WTC11 (cell line): ENCODE results near the gene SVIL. TPM values are rescaled to one million over a fixed set of nuclear protein-coding genes. Genes with fewer than 3 reads are reported as not detected.

Experiments used
- ATAC-seq: fragments of 200-7000 bp; cut with Tn5 transposase; 2 replicates; pipeline ENCODE4 v1.10.0; 2021; ENCODE audit warnings: mild to moderate bottlenecking, moderate library complexity
- CTCF ChIA-PET: fragments of 300-600 bp; sonication (Branson Sonifier 250); formaldehyde crosslinking; loops from one replicate; lab custom pipeline; 2021; ENCODE audit warnings: antibody characterized with exemption; lab: Charles Lee
- POLR2A ChIA-PET: fragments of 350-600 bp; sonication (Branson Sonifier 250); formaldehyde crosslinking; loops from one replicate; lab custom pipeline; 2021; ENCODE audit warnings: antibody characterized with exemption; lab: Charles Lee
- DNase-seq: peaks from one replicate; pipeline ENCODE4 v3.0.0; 2021; ENCODE audit warnings: low spot score
- H3K27ac Mint-ChIP-seq: 2 replicates; pipeline ENCODE4 v1.8.0; 2021; ENCODE audit warnings: mixed read lengths
- H3K27me3 Mint-ChIP-seq: 2 replicates; pipeline ENCODE4 v1.8.0; 2021; ENCODE audit warnings: low read depth, mild to moderate bottlenecking, moderate library complexity, mixed read lengths
- H3K36me3 Mint-ChIP-seq: 2 replicates; pipeline ENCODE4 v1.8.0; 2021; ENCODE audit warnings: mixed read lengths
- H3K4me1 Mint-ChIP-seq: 2 replicates; pipeline ENCODE4 v1.8.0; 2022; ENCODE audit warnings: mixed read lengths
- H3K4me3 Mint-ChIP-seq: 2 replicates; pipeline ENCODE4 v1.8.0; 2021; ENCODE audit warnings: mild to moderate bottlenecking, moderate library complexity, mixed read lengths
- H3K9me3 Mint-ChIP-seq: 2 replicates; pipeline ENCODE4 v1.8.0; 2021; ENCODE audit warnings: mixed read lengths
- CBFB ChIP-seq: sonication (generic); formaldehyde crosslinking; IDR thresholded peaks from 2 replicates; pipeline ENCODE4 v1.8.1; 2022; ENCODE audit warnings: mild to moderate bottlenecking, low read depth, missing genetic modification reagents
- ELF4 ChIP-seq: sonication (generic); formaldehyde crosslinking; IDR thresholded peaks from 2 replicates; pipeline ENCODE4 v1.8.1; 2022; ENCODE audit warnings: low read depth, mild to moderate bottlenecking, moderate library complexity, missing genetic modification reagents
- GRHL2 ChIP-seq: fragments of 250-450 bp; sonication (Bioruptor Pico); IDR thresholded peaks from 2 replicates; pipeline ENCODE4 v1.8.0; 2022; ENCODE audit warnings: mild to moderate bottlenecking, moderate library complexity; ENCODE audit not compliant: insufficient replicate concordance, severe bottlenecking
- GTF2I ChIP-seq: fragments of 250-450 bp; sonication (Bioruptor Pico); conservative IDR thresholded peaks from 2 replicates; pipeline ENCODE4 v1.4.0; 2021; ENCODE audit warnings: mild to moderate bottlenecking
- IRF2 ChIP-seq: sonication (generic); formaldehyde crosslinking; IDR thresholded peaks from 2 replicates; pipeline ENCODE4 v1.8.0; 2022; ENCODE audit warnings: low read depth, missing genetic modification reagents, borderline replicate concordance
- NFATC4 ChIP-seq: fragments of 250-450 bp; sonication (Bioruptor Pico); IDR thresholded peaks from 2 replicates; pipeline ENCODE4 v1.9.0; 2021; ENCODE audit warnings: mild to moderate bottlenecking
- ZNF317 ChIP-seq: sonication (generic); formaldehyde crosslinking; IDR thresholded peaks from 2 replicates; pipeline ENCODE4 v1.8.1; 2023; ENCODE audit warnings: low read depth, mild to moderate bottlenecking, moderate library complexity, missing genetic modification reagents, borderline replicate concordance
- ZNF423 ChIP-seq: fragments of 250-450 bp; sonication (Bioruptor Pico); IDR thresholded peaks from 2 replicates; pipeline ENCODE4 v2.1.2; 2022; ENCODE audit warnings: mild to moderate bottlenecking, moderate library complexity
- total RNA-seq: library from RNA; stranded (reverse); gene quantifications from 3 replicates; pipeline ENCODE4 v1.2.3, GENCODE V29; 2021
- TF ChIP-seq, protein P1 (sequence below): sonication (generic); formaldehyde crosslinking; IDR thresholded peaks from 2 replicates; pipeline ENCODE4 v1.8.1; 2022; ENCODE audit warnings: low read depth, missing genetic modification reagents, borderline replicate concordance
- TF ChIP-seq, protein P2 (sequence below): sonication (generic); formaldehyde crosslinking; IDR thresholded peaks from 2 replicates; pipeline ENCODE4 v1.8.0; 2023; ENCODE audit warnings: missing genetic modification reagents
- TF ChIP-seq, protein P3 (sequence below): fragments of 250-450 bp; sonication (Bioruptor Pico); IDR thresholded peaks from 2 replicates; pipeline ENCODE4 v2.1.2; 2022; ENCODE audit warnings: mild to moderate bottlenecking, moderate library complexity
- TF ChIP-seq, protein P4 (sequence below): sonication (generic); formaldehyde crosslinking; IDR thresholded peaks from 2 replicates; pipeline ENCODE4 v1.8.0; 2022; ENCODE audit warnings: mild to moderate bottlenecking, missing genetic modification reagents
- TF ChIP-seq, protein P5 (sequence below): sonication (generic); formaldehyde crosslinking; conservative IDR thresholded peaks from 2 replicates; pipeline ENCODE4 v1.8.1; 2022; ENCODE audit warnings: mild to moderate bottlenecking, missing genetic modification reagents
- TF ChIP-seq, protein P6 (sequence below): sonication (generic); formaldehyde crosslinking; IDR thresholded peaks from 2 replicates; pipeline ENCODE4 v1.8.1; 2023; ENCODE audit warnings: mild to moderate bottlenecking, moderate library complexity, missing genetic modification reagents
- TF ChIP-seq, protein P7 (sequence below): fragments of 250-450 bp; sonication (Bioruptor Pico); IDR thresholded peaks from 2 replicates; pipeline ENCODE4 v1.8.0; 2021; ENCODE audit warnings: mild to moderate bottlenecking
- TF ChIP-seq, protein P8 (sequence below): sonication (generic); formaldehyde crosslinking; IDR thresholded peaks from 2 replicates; pipeline ENCODE4 v1.8.1; 2023; ENCODE audit warnings: mild to moderate bottlenecking, missing genetic modification reagents

The SVIL gene
- total RNA-seq, 1 experiment from 2014 or later = 27.1 TPM

DNA sequence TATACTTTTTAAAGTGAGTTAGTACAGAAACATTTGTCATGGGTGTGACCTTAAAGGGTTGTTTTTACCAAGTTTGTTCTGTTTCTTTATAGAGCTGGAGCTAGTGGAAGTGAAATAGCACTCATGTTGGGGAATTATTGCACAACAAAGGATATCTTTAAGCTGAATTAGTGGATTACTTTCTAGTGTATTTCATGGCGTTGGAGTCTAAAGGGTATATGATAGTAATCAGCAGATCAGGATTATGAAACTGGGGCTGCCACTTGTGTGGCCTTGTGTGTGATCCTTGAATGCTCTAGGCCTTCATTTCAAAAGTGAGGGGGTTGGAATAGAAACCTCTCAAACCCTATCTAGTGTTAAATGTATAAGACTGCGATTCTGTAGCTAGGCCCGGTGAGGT lies 222.3 kb downstream of the SVIL start:
- Mint-ChIP-seq H3K27me3 (peaks cover 15% of the 10 kb centered on the region), H3K27ac (no peak overlapping the region)
- POLR2A ChIA-PET = interaction anchor here (0.7 kb wide), 1 partner anchor 23 kb away, joined by 3 read pairs; no protein-coding TSS in a partner anchor

DNA sequence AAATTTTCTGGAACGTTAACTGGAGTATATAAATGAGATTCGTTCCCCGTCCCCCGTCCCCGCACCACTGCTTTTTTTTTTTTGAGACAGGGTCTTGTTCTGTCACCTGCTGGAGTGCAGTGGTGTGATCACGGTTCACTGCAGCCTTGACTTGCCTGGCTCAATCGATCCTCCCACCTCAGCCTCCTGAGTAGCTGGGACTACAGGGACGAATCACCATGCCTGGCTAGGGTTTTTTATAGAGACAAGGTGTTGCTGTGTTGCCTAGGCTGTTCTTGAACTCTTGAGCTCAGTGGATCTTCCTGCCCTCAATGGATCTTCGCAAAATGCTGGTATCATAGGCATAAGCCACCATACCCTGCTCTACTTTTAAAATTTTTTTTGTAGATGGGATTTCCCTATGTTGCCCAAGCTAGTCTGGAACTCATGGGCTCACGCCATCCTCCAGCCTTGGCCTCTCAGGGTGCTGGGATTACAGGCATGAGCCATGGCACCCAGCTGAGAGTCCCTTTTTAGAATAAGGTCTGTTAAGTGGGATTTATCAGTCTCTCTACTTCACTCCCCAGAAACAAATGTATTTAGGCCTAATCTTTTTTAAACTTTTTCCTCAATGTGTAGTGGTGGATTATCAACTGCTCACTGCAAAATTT lies 223.0 kb downstream of the SVIL start:
- no peak for DNase-seq
- ChIA-PET CTCF (no interaction called here), POLR2A (no interaction called here)

More for the DNA sequence above, 222.3 kb downstream of the SVIL start:
- CTCF ChIA-PET = no interaction called here
- Mint-ChIP-seq H3K4me3 (no peak overlapping the region), H3K36me3 (peaks cover 21% of the 10 kb centered on the region), H3K4me1 (no peaks in the 10 kb centered on the region), H3K9me3 (peaks cover 37% of the 10 kb centered on the region)
- no peak for TF ChIP-seq ZNF423 (CRISPR knock-in tag)
- TF ChIP-seq, all 79 proteins: peak for 0
- ATAC-seq = no peak
- no peak for DNase-seq

DNA sequence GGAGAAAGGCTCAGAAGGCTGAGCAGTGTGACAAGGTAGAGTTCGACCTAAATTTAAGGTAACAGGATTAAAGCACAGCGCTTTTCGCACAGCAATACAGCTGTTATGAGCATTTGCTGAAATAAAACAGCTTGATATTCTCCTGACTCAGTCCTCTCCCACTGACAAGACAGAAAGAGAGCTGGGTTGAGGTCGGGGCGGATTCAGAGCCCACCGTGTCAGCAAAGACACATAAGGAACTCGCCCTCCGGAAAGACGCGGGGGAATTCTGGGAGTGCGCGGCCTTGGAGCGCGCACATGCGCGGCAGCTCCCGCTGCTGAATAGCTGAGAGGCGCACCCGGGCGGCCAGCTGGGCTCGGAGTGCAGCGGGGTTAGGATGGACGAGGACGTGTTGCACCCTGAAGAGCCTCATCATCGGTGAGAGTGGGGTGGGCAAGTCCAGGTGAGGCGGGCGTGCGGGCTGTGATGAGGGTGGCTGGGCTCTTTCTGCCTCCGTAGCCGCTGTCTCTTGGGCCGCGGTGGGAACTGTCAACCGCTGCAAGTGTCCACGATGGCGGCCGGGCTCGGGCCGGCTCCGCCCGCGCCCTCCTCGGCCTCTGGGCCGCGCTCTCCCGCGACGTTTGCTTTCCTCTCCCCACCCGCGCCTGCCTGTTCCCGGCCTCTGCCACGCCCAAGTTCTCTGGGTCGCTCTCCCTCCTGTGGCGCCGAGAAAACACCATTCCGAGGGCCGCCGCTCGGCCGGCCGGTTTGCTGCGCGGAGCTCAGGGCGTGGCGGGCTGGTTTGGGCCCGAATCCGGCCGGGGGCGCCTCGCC lies 225.3 kb downstream of the SVIL start:
- no peak overlapping the region for H3K27ac Mint-ChIP-seq
- no peak for ATAC-seq
- H3K36me3 Mint-ChIP-seq = peaks cover 40% of the 10 kb centered on the region
- H3K27me3 Mint-ChIP-seq = peaks cover 15% of the 10 kb centered on the region
- no peak for DNase-seq
- peak overlapping the region; percentile 22; the same call in 1 of the 2 replicates for H3K4me3 Mint-ChIP-seq
- H3K9me3 Mint-ChIP-seq = peaks cover 58% of the 10 kb centered on the region
- ChIA-PET CTCF (interaction anchor here (1.6 kb wide), 1 partner anchor 20 kb away, joined by 4 read pairs; no protein-coding TSS in a partner anchor), POLR2A (no interaction called here)
- H3K4me1 Mint-ChIP-seq = no peaks in the 10 kb centered on the region
- TF ChIP-seq, protein P1, sequence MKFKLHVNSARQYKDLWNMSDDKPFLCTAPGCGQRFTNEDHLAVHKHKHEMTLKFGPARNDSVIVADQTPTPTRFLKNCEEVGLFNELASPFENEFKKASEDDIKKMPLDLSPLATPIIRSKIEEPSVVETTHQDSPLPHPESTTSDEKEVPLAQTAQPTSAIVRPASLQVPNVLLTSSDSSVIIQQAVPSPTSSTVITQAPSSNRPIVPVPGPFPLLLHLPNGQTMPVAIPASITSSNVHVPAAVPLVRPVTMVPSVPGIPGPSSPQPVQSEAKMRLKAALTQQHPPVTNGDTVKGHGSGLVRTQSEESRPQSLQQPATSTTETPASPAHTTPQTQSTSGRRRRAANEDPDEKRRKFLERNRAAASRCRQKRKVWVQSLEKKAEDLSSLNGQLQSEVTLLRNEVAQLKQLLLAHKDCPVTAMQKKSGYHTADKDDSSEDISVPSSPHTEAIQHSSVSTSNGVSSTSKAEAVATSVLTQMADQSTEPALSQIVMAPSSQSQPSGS (CRISPR knock-in tag) = no peak
- no peak for TF ChIP-seq NFATC4 (CRISPR knock-in tag)
- no peak for TF ChIP-seq ELF4 (CRISPR knock-in tag)
- TF ChIP-seq, protein P2, sequence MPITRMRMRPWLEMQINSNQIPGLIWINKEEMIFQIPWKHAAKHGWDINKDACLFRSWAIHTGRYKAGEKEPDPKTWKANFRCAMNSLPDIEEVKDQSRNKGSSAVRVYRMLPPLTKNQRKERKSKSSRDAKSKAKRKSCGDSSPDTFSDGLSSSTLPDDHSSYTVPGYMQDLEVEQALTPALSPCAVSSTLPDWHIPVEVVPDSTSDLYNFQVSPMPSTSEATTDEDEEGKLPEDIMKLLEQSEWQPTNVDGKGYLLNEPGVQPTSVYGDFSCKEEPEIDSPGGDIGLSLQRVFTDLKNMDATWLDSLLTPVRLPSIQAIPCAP (CRISPR knock-in tag) = no peak
- TF ChIP-seq IRF2 (CRISPR knock-in tag) = no peak
- TF ChIP-seq CBFB (CRISPR knock-in tag) = no peak
- TF ChIP-seq GTF2I (CRISPR knock-in tag) = no peak
- no peak for TF ChIP-seq ZNF317 (CRISPR knock-in tag)
- TF ChIP-seq, protein P3, sequence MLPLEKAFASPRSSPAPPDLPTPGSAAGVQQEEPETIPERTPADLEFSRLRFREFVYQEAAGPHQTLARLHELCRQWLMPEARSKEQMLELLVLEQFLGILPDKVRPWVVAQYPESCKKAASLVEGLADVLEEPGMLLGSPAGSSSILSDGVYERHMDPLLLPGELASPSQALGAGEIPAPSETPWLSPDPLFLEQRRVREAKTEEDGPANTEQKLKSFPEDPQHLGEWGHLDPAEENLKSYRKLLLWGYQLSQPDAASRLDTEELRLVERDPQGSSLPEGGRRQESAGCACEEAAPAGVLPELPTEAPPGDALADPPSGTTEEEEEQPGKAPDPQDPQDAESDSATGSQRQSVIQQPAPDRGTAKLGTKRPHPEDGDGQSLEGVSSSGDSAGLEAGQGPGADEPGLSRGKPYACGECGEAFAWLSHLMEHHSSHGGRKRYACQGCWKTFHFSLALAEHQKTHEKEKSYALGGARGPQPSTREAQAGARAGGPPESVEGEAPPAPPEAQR (CRISPR knock-in tag) = no peak
- TF ChIP-seq, protein P4, sequence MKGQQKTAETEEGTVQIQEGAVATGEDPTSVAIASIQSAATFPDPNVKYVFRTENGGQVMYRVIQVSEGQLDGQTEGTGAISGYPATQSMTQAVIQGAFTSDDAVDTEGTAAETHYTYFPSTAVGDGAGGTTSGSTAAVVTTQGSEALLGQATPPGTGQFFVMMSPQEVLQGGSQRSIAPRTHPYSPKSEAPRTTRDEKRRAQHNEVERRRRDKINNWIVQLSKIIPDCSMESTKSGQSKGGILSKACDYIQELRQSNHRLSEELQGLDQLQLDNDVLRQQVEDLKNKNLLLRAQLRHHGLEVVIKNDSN (CRISPR knock-in tag) = no peak
- TF ChIP-seq, protein P5, sequence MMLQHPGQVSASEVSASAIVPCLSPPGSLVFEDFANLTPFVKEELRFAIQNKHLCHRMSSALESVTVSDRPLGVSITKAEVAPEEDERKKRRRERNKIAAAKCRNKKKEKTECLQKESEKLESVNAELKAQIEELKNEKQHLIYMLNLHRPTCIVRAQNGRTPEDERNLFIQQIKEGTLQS (CRISPR knock-in tag) = no peak
- no peak for TF ChIP-seq GRHL2
- TF ChIP-seq, protein P6, sequence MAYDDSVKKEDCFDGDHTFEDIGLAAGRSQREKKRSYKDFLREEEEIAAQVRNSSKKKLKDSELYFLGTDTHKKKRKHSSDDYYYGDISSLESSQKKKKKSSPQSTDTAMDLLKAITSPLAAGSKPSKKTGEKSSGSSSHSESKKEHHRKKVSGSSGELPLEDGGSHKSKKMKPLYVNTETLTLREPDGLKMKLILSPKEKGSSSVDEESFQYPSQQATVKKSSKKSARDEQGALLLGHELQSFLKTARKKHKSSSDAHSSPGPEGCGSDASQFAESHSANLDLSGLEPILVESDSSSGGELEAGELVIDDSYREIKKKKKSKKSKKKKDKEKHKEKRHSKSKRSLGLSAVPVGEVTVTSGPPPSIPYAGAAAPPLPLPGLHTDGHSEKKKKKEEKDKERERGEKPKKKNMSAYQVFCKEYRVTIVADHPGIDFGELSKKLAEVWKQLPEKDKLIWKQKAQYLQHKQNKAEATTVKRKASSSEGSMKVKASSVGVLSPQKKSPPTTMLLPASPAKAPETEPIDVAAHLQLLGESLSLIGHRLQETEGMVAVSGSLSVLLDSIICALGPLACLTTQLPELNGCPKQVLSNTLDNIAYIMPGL (CRISPR knock-in tag) = no peak

More for the DNA sequence above, 223.0 kb downstream of the SVIL start:
- H3K4me1 Mint-ChIP-seq = no peaks in the 10 kb centered on the region
- peaks cover 15% of the 10 kb centered on the region for H3K27me3 Mint-ChIP-seq
- peaks cover 42% of the 10 kb centered on the region for H3K9me3 Mint-ChIP-seq
- no peak for ATAC-seq
- peaks cover 27% of the 10 kb centered on the region for H3K36me3 Mint-ChIP-seq
- H3K27ac Mint-ChIP-seq = no peak overlapping the region
- no peak overlapping the region for H3K4me3 Mint-ChIP-seq
- TF ChIP-seq, protein P5 (CRISPR knock-in tag) = no peak
- TF ChIP-seq, protein P7, sequence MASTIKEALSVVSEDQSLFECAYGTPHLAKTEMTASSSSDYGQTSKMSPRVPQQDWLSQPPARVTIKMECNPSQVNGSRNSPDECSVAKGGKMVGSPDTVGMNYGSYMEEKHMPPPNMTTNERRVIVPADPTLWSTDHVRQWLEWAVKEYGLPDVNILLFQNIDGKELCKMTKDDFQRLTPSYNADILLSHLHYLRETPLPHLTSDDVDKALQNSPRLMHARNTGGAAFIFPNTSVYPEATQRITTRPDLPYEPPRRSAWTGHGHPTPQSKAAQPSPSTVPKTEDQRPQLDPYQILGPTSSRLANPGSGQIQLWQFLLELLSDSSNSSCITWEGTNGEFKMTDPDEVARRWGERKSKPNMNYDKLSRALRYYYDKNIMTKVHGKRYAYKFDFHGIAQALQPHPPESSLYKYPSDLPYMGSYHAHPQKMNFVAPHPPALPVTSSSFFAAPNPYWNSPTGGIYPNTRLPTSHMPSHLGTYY (CRISPR knock-in tag) = no peak
- TF ChIP-seq, protein P8, sequence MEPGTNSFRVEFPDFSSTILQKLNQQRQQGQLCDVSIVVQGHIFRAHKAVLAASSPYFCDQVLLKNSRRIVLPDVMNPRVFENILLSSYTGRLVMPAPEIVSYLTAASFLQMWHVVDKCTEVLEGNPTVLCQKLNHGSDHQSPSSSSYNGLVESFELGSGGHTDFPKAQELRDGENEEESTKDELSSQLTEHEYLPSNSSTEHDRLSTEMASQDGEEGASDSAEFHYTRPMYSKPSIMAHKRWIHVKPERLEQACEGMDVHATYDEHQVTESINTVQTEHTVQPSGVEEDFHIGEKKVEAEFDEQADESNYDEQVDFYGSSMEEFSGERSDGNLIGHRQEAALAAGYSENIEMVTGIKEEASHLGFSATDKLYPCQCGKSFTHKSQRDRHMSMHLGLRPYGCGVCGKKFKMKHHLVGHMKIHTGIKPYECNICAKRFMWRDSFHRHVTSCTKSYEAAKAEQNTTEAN (CRISPR knock-in tag) = no peak
